NT2/D1 (cell line): Measurements from ENCODE around the gene DIAPH1.

Experiments used
- YY1 ChIP-seq: IDR thresholded peaks from 2 replicates; pipeline ENCODE4 v1.6.1; 2011; ENCODE audit not compliant: insufficient read length, insufficient read depth
- ZNF274 ChIP-seq: IDR thresholded peaks from 2 replicates; pipeline ENCODE4 v1.6.1; 2011; ENCODE audit warnings: mild to moderate bottlenecking, low read depth, low read length

GRCh38 chr5:141510850-141511601 is 107.8 kb downstream of the DIAPH1 start:
- TF ChIP-seq YY1 = no peak
- no peak for TF ChIP-seq ZNF274
